AG09309 (cell line): ENCODE results near the gene VMO1.

Experiments used
- DNase-seq: peaks from one replicate; pipeline ENCODE4 v3.0.0-alpha.2; 2010; ENCODE audit warnings: low read depth
- H3K4me3 ChIP-seq: 2 replicates; pipeline ENCODE4 v1.5.1; 2011; ENCODE audit warnings: mild to moderate bottlenecking, low read depth, low read length, moderate library complexity; ENCODE audit not compliant: control insufficient read depth
- TF ChIP-seq, protein P1 (sequence below): IDR thresholded peaks from 2 replicates; pipeline ENCODE4 v1.5.1; 2011; ENCODE audit warnings: mild to moderate bottlenecking, low read depth, low read length, inconsistent platforms; ENCODE audit not compliant: insufficient read depth, control insufficient read depth; ENCODE audit errors: missing control alignments

VMO1 gene

DNA sequence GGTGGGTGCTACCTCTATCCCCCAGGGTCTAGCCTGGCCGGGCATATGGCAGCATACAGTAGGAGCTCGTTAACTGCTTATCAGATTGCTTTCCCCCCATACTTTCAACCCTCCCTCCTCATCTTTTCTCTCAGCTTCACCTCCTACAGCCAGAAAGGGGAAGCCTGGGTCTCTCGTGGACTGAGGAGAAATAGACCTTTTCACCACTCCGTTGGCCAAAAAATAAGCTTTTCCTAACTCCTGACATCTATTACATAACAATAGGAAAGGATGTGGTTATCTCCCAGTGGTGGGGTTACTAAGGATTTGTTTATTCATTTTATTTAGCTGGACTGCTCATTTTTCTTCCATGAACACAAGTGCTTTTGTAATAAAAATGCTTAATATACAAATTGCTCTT lies 37.5 kb downstream of the VMO1 start:
- no peak overlapping the region for H3K4me3 ChIP-seq
- no peak for DNase-seq
- TF ChIP-seq, protein P1, sequence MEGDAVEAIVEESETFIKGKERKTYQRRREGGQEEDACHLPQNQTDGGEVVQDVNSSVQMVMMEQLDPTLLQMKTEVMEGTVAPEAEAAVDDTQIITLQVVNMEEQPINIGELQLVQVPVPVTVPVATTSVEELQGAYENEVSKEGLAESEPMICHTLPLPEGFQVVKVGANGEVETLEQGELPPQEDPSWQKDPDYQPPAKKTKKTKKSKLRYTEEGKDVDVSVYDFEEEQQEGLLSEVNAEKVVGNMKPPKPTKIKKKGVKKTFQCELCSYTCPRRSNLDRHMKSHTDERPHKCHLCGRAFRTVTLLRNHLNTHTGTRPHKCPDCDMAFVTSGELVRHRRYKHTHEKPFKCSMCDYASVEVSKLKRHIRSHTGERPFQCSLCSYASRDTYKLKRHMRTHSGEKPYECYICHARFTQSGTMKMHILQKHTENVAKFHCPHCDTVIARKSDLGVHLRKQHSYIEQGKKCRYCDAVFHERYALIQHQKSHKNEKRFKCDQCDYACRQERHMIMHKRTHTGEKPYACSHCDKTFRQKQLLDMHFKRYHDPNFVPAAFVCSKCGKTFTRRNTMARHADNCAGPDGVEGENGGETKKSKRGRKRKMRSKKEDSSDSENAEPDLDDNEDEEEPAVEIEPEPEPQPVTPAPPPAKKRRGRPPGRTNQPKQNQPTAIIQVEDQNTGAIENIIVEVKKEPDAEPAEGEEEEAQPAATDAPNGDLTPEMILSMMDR = no peak

DNA sequence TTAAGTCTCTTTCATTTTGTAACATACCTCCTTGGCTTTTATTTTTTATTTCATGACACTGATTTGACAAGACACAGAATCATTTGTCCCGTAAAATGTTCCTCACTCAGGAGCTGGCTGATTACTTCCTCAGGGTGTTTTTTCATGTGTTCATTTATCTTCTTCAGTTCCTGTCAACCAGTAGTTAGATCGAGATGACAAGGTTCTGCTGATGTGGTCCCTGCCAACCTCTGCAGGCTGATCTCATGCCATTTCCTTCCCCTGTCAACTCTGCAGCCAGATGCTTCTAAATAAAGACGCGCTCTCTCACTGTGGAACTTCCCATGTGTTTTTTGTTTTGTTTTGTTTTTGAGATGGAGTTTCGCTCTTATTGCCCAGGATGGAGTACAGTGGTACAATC lies 38.3 kb downstream of the VMO1 start:
- no peak for DNase-seq
- no peak overlapping the region for H3K4me3 ChIP-seq
- TF ChIP-seq, protein P1 = no peak

DNA sequence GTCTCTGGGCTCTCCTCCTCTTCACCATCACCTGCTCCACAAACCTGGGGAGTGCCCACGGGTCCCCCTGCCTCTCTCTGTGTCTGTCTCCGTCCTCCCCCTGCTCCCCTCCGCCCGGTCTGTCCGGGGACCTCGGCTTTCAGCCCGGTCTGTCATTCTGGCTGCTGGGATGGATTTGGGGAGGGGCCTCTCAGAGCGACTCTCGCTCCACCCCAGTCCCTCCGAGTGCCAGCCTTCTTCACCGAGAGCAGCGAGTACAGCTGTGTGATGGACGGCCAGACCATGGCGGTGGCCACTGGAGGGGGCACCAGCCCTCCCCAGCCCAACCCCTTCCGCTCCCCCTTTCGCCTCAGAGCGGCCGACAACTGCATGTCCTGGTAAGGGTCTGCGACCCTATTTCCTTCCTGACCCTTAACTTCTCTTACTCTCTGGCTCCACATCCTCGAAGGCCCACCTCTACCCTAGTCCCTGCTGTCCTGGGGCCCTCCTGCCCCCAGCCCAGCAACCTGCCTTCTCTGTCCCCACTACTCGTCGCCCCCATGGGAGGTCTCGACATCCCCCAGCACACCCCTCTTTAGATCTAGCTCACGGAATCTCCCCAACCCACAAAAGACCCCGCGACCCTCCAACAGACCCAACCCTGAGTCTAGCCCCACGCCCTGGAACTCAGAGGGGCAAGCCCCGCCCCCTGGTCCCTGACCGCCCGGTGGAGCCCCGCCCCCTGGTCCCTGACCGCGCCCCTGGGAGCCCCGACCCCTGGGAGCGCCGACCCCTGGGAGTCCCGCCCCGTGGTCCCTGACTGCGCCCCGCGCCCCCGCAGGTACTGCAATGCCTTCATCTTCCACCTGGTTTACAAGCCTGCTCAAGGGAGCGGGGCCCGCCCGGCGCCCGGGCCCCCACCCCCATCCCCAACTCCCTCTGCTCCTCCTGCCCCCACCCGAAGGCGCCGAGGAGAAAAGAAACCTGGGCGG lies 40.9 kb downstream of the VMO1 start:
- DNase-seq = no peak
- TF ChIP-seq, protein P1 = no peak
- H3K4me3 ChIP-seq = no peak overlapping the region

DNA sequence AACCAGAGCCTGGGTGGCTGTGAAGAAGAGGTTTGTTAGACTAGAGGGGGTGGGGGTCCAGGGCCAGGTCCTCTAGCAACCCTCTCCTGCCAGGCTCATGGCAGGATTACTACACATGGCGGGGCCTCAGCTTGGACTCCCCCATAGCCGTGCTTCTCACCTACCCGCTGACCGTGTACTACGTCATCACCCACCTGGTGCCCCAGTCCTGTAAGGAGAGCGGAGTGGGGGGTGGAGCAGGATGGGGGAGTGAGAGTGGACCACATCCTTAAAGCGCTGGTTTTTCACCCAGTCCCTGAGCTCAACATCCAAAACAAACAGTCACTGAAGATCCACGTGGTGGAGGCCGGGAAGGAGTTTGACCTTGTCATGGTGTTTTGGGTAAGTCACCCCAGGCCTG lies 42.3 kb downstream of the VMO1 start:
- DNase-seq = no peak
- TF ChIP-seq, protein P1 = no peak

DNA sequence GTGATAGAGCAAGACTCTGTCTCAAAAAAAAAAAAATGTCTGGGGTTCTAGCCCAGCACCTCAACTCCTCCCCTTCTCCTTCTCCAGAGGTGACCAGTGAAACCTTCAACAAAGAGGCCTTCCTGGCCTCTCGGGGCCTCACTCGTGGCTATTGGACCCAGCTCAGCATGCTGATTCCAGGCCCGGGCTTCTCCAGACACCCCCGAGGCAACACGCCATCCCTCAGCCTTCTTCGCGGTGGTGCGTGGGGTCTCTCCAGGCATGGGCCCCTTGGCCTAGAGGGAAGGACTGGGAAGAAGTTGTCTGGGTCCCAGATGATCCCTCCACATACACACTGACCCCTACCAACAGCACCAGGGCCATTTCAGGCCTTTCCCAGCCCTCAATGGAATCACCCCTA lies 42.9 kb downstream of the VMO1 start:
- no peak for DNase-seq
- TF ChIP-seq, protein P1 = no peak
- no peak overlapping the region for H3K4me3 ChIP-seq

More for the DNA sequence above, 42.3 kb downstream of the VMO1 start:
- no peak overlapping the region for H3K4me3 ChIP-seq

DNA sequence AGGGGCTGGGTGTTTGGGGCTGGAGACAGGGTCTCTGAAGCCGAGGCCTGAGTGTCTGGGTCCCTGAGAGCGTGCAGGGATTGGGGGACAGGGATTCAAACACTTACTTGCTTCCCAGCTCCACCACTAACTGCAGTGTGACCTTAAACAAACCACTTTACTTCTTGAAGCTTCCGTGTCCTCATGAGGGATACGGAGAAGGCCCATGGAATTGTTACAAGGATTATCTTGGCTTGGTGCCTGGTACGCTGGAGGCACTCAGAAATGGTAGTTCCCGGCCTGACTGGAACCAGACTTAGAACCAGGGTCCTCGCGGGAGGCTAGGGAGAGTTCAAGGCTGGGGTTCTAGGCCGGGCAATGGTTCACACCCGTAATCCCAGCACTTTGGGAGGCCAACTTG lies 43.5 kb downstream of the VMO1 start:
- TF ChIP-seq, protein P1 = no peak
- no peak for DNase-seq
- H3K4me3 ChIP-seq = no peak overlapping the region
